ENCODE measurements around the gene FAM53B.

Gene FAM53B

GRCh38 chr10:124713679-124714255, 30.4 kb downstream of the FAM53B start:
- FAIRE-seq (no peak), DNase-seq (ENCODE audit: insufficient read length) (no peak)
- TF ChIP-seq POLR2A (IDR thresholded peaks at IDR 0.05; ENCODE audit: low read depth, low read length) (no peak), POLR2AphosphoS5 (IDR thresholded peaks at IDR 0.05; ENCODE audit: low read depth, low read length) (no peak), TAF1 (IDR thresholded peaks at IDR 0.05; ENCODE audit: borderline replicate concordance, low read depth, low read length) (no peak)

- FAIRE-seq (no peak), DNase-seq (ENCODE audit: insufficient read length) (no peak)
- no peak for TF ChIP-seq TAF1 (IDR thresholded peaks at IDR 0.05; ENCODE audit: borderline replicate concordance, low read depth, low read length)
- TF ChIP-seq POLR2A (IDR thresholded peaks at IDR 0.05; ENCODE audit: low read depth, low read length) = no peak
- no peak for TF ChIP-seq POLR2AphosphoS5 (IDR thresholded peaks at IDR 0.05; ENCODE audit: low read depth, low read length)
Observed at GRCh38 chr10:124712704-124713407, 31.3 kb downstream of the FAM53B start.

DNA sequence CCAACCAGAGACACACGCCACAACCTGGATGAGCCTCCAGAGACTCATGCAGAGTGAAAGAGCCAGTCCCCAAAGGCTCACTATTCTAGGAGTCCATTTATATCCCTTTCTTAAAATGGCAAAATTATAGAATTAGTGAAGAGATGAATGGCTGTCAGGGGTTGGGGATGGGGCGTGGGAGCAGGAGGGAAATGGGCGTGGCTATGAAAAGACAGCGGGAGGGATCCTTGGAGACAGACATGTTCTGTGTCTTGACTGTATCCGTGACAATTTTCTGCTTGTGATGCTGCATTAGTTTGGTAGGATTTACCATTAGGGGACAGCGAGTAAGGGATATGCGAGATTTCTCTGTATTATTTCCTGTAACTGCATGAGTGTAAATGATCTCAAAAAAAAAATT, 33.0 kb downstream of the FAM53B start:
- TF ChIP-seq POLR2AphosphoS5 (IDR thresholded peaks at IDR 0.05; ENCODE audit: low read depth, low read length) (no peak), TAF1 (IDR thresholded peaks at IDR 0.05; ENCODE audit: borderline replicate concordance, low read depth, low read length) (no peak), POLR2A (IDR thresholded peaks at IDR 0.05; ENCODE audit: low read depth, low read length) (no peak)
- FAIRE-seq (no peak), DNase-seq (ENCODE audit: insufficient read length) (no peak)

DNA sequence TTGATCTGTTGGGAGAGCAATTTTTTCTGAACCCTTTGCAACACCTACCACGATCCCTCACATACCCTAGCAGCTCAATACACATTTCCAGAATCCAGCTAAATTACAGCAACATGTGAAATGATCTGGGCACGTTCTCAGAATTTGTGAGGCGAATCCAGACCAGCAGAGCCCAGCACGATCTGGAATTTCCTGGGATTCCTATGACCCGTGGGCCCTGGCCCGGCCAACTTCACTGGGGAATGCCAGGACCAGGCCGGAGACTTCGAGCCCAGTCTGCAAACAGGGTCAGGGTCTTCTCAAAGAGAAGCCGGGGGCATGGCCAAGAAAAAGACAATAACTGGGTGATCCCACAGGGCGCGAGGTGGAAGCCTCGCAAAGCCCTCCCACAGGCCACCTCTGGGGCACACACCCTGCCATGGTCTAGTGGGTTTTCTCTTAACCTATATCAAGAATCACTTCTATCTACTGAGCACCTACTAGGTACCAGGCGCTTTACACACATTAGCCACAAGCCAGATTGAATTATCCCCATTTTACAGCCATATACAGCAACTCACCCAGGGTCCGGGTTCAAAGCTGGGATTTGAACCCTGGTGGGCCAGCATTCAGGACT, 33.8 kb downstream of the FAM53B start:
- no peak for FAIRE-seq
- TF ChIP-seq POLR2A (IDR thresholded peaks at IDR 0.05; ENCODE audit: low read depth, low read length) = no peak
- TF ChIP-seq POLR2AphosphoS5 (IDR thresholded peaks at IDR 0.05; ENCODE audit: low read depth, low read length) = no peak
- TF ChIP-seq TAF1 (IDR thresholded peaks at IDR 0.05; ENCODE audit: borderline replicate concordance, low read depth, low read length) = no peak

GRCh38 chr10:124709861-124710260, 34.3 kb downstream of the FAM53B start:
- FAIRE-seq (no peak), DNase-seq (ENCODE audit: insufficient read length) (no peak)
- no peak for TF ChIP-seq TAF1 (IDR thresholded peaks at IDR 0.05; ENCODE audit: borderline replicate concordance, low read depth, low read length)
- no peak for TF ChIP-seq POLR2AphosphoS5 (IDR thresholded peaks at IDR 0.05; ENCODE audit: low read depth, low read length)
- TF ChIP-seq POLR2A (IDR thresholded peaks at IDR 0.05; ENCODE audit: low read depth, low read length) = no peak

More for the DNA sequence above, 33.8 kb downstream of the FAM53B start:
- no peak for DNase-seq (ENCODE audit: insufficient read length)

- FAIRE-seq (no peak), DNase-seq (ENCODE audit: insufficient read length) (no peak)
- TF ChIP-seq POLR2A (IDR thresholded peaks at IDR 0.05; ENCODE audit: low read depth, low read length) = no peak
- TF ChIP-seq POLR2AphosphoS5 (IDR thresholded peaks at IDR 0.05; ENCODE audit: low read depth, low read length) = no peak
- TF ChIP-seq TAF1 (IDR thresholded peaks at IDR 0.05; ENCODE audit: borderline replicate concordance, low read depth, low read length) = no peak
Observed at GRCh38 chr10:124708922-124709520, 35.2 kb downstream of the FAM53B start.

DNA sequence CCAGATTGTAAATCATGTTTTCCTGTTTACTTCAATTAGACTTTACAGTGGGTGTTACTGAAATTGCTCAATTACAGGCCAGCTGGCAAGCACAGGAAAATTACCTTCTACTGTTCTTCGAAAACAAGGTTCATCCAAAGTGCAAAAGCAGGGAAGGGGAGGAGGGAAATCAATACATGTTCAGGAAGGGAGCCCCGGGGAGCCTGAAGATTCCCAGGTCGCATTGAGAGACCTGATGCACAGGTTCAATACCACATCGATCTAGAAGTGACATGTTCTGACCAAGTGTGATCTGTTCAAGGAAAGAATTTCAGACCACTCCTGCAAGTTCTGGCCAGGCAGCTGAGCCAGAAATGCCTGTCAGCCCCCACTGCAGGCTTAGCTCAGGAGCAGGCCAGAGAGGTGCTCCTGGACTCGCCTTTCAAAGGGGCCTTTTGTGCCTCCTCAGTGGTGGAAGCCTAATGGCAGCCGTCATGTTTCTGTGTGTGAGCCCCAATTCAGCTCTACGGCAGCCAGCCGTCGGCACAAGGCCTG, 35.9 kb downstream of the FAM53B start:
- no peak for FAIRE-seq
- DNase-seq (ENCODE audit: insufficient read length) = no peak
- TF ChIP-seq POLR2AphosphoS5 (IDR thresholded peaks at IDR 0.05; ENCODE audit: low read depth, low read length) = no peak
- TF ChIP-seq TAF1 (IDR thresholded peaks at IDR 0.05; ENCODE audit: borderline replicate concordance, low read depth, low read length) = no peak
- no peak for TF ChIP-seq POLR2A (IDR thresholded peaks at IDR 0.05; ENCODE audit: low read depth, low read length)

- FAIRE-seq (no peak), DNase-seq (ENCODE audit: insufficient read length) (no peak)
- TF ChIP-seq POLR2AphosphoS5 (IDR thresholded peaks at IDR 0.05; ENCODE audit: low read depth, low read length) (no peak), POLR2A (IDR thresholded peaks at IDR 0.05; ENCODE audit: low read depth, low read length) (no peak), TAF1 (IDR thresholded peaks at IDR 0.05; ENCODE audit: borderline replicate concordance, low read depth, low read length) (no peak)
Observed at GRCh38 chr10:124707551-124707950, 36.6 kb downstream of the FAM53B start.

- TF ChIP-seq POLR2AphosphoS5 (IDR thresholded peaks at IDR 0.05; ENCODE audit: low read depth, low read length) (no peak), POLR2A (IDR thresholded peaks at IDR 0.05; ENCODE audit: low read depth, low read length) (no peak), TAF1 (IDR thresholded peaks at IDR 0.05; ENCODE audit: borderline replicate concordance, low read depth, low read length) (no peak)
- no peak for DNase-seq (ENCODE audit: insufficient read length)
- FAIRE-seq = no peak
Observed at GRCh38 chr10:124707144-124707467, 37.1 kb downstream of the FAM53B start.

DNA sequence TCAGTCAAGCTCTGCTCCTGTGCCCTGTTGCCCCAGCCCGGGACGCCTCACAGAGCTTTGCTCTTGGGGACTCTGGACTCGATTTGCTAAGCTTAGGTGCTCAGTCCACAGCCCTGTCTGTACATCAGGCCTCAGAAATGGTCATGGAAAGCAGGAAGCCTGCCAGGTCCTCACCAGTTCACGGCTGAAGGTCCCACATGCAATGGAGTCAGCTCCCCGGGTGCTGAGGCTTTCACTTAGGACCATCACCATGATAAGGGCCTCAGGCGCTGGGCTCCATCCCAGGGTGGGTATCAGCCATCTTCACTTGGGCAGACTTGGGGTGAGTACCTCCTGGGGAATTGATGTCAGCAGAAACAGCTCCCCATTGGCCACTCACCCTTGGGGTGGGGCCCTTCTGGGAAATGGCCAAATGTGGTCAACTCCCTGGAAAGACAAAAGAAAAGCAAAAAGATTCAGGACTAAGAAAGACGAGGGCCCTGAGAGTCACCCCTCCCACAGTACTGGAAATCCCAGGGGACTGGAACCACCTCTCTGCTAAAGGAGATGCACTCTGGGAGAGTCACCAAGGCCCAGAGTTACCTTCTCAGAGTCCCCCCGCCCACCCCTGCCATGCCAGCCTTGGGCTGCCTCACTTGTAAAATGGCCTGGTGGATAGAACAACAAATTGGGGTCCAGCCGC, 37.6 kb downstream of the FAM53B start:
- FAIRE-seq = no peak
- no peak for TF ChIP-seq POLR2AphosphoS5 (IDR thresholded peaks at IDR 0.05; ENCODE audit: low read depth, low read length)

GRCh38 chr10:124705817-124706461, 38.2 kb downstream of the FAM53B start:
- no peak for DNase-seq (ENCODE audit: insufficient read length)
- no peak for FAIRE-seq

More for the DNA sequence above, 37.6 kb downstream of the FAM53B start:
- no peak for DNase-seq (ENCODE audit: insufficient read length)

More at GRCh38 chr10:124705817-124706461, 38.2 kb downstream of the FAM53B start:
- TF ChIP-seq TAF1 (IDR thresholded peaks at IDR 0.05; ENCODE audit: borderline replicate concordance, low read depth, low read length) (no peak), POLR2AphosphoS5 (IDR thresholded peaks at IDR 0.05; ENCODE audit: low read depth, low read length) (no peak), POLR2A (IDR thresholded peaks at IDR 0.05; ENCODE audit: low read depth, low read length) (no peak)

All from GM12892 (cell line).